GM18499 (cell line): ENCODE results near the gene RASSF1.
"Not testable (repeated sequence)": the region's sequence is repeated elsewhere in the genome, so short reads cannot be mapped to it uniquely, and the experiment has no call there.

Experiments used
- ATAC-seq: cut with Tn5 transposase; IDR thresholded peaks from one replicate; pipeline ENCODE4 v1.9.1; 2021; ENCODE audit warnings: moderate number of reproducible peaks; ENCODE audit not compliant: insufficient read depth, unreplicated experiment

Gene RASSF1

DNA sequence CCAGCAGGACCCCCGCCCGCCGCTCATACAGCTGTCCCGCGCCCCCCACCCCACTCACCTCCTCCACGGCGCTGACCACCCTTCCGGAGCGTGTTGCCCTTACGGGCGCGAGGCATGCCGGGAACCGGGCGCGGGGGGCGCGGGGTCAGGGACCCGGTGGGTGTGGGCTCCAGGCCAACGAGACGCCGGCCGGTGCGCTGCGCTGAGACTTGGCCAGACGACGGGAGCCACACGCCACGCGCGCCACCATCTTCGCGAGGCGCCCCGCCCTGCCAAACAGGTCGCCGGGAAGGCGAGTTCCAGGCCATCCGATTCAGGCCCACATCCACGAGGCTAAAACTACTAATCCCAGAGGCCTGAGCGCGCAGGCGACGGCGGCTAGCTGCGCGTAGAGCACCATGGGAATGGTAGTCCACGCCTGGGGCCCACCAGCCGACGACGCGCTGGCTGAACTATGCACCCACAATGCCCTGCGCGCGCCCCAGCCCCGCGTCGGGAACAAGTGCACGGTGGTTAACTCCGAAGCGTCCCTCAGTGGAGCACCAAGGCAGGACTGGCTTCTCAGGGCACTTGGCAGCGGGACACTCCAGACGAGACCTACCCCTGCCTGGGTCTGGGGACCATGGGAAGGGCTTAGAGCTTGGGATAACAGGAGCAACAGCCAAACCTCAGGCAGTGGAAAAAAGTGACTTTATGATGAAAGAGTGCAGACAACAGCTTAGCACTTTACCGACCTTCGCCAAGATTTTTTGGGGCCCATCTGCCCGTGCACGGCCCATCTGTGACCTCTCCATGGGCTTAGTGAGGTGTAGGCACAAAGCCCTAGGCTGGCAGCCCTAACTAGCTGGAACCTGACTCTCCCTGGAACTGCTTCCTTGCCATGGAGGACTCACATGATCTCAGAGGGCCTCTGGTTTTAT lies 48.2 kb downstream of the RASSF1 start, which contains the start of gene IFRD2:
IFRD2 (minus strand) TSS at position 271 of the 920 bp plus-strand sequence; CDS start at position 116, 155 bp downstream.
- ATAC-seq = peak; percentile 79

DNA sequence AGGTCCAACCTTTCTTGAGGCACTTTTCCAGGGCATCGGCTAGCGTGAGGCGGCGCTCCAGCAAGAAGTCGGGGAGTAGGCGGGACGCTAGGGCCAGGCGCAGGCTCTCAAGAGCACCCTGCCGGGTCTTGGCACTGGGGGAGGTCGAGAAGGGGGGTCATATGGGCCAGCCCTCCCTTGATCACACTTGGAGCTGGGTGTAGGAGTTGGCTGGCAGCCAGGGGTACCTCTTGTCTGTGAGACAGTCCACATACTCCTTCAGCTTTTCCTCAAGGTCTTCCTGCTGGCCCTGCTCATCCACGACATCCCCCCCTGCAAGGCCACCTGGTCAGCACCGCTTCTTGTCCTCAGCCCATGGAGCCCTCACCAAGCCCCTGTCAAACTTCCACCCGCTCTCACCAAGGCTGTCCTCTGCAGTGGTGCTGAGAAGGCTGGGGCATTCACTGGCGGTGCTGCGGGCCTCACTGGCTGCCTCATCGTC lies 50.4 kb downstream of the RASSF1 start:
- ATAC-seq = no peak

- ATAC-seq = no peak
Measured at GRCh38 chr3:50289130-50289529, 51.5 kb downstream of the RASSF1 start.

GRCh38 chr3:50288387-50289007 lies 52.1 kb downstream of the RASSF1 start:
- no peak for ATAC-seq

DNA sequence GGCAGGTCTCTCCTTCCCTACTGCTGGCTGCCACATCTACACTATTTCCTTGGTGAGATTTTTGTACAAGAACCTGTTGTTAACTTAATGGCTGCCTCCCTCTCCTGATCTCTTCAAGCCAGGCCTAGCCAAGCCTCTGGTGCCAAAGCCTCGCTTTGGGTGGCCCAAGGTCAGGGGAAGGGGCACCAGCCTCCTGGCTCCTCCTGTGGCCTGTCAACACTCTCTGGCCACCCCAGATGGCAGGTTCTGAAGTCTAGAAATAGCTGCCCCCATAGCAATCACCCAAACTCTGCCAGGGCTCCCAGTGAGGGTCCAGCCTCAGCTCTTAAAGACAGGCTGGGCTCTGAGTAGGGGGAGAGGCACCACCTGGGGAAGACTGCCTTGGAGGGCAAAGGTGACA lies 53.4 kb downstream of the RASSF1 start:
- no peak for ATAC-seq

DNA sequence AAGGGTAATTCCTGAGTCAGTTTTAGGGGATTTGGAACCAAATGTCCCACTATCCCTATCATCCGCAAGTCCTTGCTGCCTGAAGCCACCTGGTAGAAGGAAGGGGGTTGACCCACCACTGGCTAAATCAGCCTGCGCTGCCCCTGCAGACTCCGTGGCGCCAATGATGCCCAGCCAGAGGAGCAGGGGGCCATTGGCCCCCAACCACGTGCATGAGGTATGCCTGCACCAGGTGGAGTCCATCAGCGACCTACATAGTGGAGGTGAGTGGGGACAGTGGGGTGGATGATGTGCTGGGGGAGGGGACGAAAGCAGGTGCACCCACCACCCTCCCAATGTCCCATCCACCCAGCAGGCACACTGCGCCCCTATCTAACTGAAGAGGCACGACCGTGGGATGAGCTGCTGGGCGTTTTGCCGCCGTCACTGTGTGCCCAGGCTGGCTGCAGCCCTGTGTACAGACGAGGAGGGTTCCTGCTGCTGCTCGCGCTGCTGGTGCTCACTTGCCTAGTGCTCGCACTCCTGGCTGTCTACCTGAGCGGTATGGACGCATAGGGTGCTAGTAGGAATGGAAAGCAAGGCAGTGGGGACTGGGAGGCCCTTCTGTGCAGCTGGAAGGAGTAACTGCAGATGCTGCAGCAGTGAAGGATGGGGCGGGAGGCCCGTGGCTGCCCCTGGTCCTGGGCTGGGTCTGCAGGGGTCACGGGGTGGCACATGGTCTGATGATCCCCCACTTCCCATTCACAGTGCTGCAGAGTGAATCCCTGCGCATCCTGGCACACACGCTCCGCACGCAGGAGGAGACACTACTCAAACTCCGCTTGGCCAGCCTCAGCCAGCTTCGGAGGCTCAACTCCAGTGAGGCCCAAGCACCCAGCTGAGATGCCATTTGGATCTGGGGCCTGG lies 54.1 kb downstream of the RASSF1 start:
- no peak for ATAC-seq

DNA sequence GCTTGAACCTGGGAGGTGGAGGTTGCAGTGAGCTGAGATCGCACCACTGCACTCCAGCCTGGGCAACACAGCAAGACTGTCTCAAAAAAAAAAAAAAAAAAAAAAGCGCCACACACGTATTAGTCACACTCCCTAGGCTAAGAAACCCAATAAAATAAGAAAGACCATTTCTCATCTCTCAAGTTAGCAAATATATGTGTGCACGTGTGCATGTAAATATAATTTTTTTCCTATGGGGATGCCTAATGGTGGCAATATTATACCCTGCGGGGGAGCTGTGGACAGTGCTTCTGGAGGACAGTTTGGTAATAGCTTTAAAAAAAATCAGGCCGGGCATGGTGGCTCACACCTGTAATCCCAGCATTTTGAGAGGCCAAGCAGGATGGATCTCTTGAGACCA lies 56.5 kb downstream of the RASSF1 start:
- ATAC-seq = not testable (repeated sequence)
